ENCODE measurements around the gene ARHGAP30.
"Not testable (repeated sequence)": the region's sequence is repeated elsewhere in the genome, so short reads cannot be mapped to it uniquely, and the experiment has no call there.

Gene ARHGAP30

DNA sequence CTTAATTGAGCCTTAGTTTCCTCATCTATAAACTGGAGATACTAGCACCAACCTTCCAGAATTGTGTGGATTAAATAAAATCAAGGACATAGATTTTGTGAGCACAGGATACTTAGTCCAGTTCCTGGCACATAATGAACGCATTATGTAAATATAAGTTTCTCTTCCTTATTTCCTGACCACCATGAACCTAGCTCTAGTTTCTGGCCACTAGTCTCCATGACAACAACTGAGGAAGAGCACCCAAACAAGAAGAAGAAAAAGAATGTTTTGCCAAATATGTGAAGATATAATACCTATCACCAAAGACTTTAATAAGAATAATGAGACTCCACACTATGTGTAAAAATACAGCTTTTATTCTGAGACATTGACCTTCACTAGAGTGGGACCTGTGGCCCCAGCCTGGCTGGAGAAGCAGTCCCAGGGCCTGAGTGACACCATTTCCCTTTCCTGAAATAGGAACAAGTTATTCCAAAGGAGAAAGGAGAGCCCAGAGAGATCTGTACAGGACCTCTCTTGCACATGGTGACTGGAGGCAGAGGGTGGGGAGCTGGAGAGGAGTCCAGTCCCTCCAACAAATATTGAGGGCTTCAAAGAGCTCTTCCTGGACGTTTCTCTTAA is 23.0 kb downstream of the ARHGAP30 start:
- Mint-ChIP-seq H3K36me3 (ENCODE audit: low read depth) (peaks cover 91% of the 10 kb centered on the region), H3K4me3 (peak overlapping the region; percentile 88), H3K9me3 (no peaks in the 10 kb centered on the region), H3K27me3 (no peaks in the 10 kb centered on the region), H3K4me1 (ENCODE audit: low read depth) (peaks cover 36% of the 10 kb centered on the region), H3K27ac (peak overlapping the region; percentile 98)
- no peak for DNase-seq

GRCh38 chr1:161045736-161046604 is 23.7 kb downstream of the ARHGAP30 start, which contains the start of gene USF1:
Gene USF1, minus strand, starts transcription at chr1:161045977. Its CDS starts 2,702 bp downstream, at chr1:161043275.
- H3K27me3 Mint-ChIP-seq, result no peaks in the 10 kb centered on the region
- H3K4me3 Mint-ChIP-seq, result peak within 1 kb of the TSS; percentile 88
- H3K27ac Mint-ChIP-seq, result peak within 1 kb of the TSS; percentile 98
- H3K36me3 Mint-ChIP-seq (ENCODE audit: low read depth), result peaks cover 91% of the 10 kb centered on the region
- DNase-seq, result peak; percentile 94
- no peaks in the 10 kb centered on the region for H3K9me3 Mint-ChIP-seq
- peaks cover 40% of the 10 kb centered on the region for H3K4me1 Mint-ChIP-seq (ENCODE audit: low read depth)

DNA sequence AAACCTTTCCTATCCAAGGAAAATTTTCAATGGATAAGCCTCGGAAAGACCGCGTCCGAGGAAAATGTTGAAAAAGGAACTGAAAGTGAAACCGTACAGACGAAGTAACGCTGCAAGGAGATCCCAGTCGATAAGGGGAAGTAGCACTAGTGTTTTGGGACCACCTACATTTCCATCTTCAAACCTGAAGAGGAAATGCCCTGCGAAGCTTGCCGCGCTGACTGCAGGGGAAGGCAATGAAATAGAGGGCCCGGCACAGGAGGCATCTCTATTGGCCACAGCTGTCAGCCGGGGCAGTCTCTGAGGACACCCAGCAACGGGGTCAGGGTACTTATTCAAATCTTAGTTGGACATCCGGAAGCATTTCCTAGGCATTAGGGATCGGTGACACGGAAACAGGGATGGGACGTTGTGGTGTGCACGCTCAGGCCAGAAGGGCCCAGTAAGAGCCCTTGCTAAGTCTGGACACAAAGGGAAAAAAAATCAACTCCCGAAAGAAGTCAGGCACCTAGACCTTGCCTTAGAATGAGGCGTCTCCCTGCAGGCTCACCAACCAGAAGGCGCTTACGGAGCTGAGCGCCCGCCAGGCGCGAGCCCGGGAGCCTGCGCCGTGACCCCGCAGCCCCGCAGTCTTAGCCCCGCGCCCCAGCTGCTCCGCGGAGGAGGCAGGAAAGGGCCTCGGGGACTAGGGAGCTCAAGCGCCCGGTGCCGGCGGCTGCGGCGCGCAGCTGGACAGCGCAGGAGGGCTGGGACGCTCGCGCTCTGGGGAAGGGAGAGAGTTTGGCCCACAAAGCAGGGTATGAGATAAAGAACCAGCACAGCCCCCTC is 24.6 kb downstream of the ARHGAP30 start:
- Mint-ChIP-seq H3K27me3 (no peaks in the 10 kb centered on the region), H3K27ac (peak overlapping the region; percentile 98), H3K4me3 (peak overlapping the region; percentile 88), H3K36me3 (ENCODE audit: low read depth) (peaks cover 92% of the 10 kb centered on the region), H3K9me3 (no peaks in the 10 kb centered on the region), H3K4me1 (ENCODE audit: low read depth) (peaks cover 40% of the 10 kb centered on the region)
- peak; percentile 72 for DNase-seq

DNA sequence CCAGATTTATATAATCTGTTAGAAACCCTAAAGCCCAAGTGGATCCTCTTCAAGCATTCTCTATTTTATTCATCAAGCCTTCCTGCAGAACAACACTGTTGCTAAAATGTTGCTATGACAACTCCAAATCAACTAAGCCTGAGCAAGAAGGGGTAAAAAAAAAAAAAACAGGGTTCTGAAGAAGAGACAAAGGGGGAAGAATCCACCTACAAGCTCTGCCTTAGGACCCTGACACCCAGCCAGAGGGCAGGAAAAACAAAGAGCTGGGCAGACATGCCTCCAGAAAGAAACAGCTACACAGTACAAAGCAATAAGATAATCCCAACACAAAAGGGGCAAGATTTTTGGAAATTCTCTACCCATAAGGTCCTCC is 25.2 kb downstream of the ARHGAP30 start:
- Mint-ChIP-seq H3K4me1 (ENCODE audit: low read depth) (peaks cover 46% of the 10 kb centered on the region), H3K36me3 (ENCODE audit: low read depth) (peaks cover 92% of the 10 kb centered on the region), H3K27ac (peak overlapping the region; percentile 98), H3K9me3 (no peaks in the 10 kb centered on the region), H3K27me3 (no peaks in the 10 kb centered on the region), H3K4me3 (peak overlapping the region; percentile 88)
- no peak for DNase-seq

GRCh38 chr1:161039546-161039945 is 30.1 kb downstream of the ARHGAP30 start:
- Mint-ChIP-seq H3K4me3 (peak overlapping the region; percentile 89), H3K9me3 (no peaks in the 10 kb centered on the region), H3K27ac (peak overlapping the region; percentile 97), H3K4me1 (ENCODE audit: low read depth) (peaks cover 54% of the 10 kb centered on the region), H3K36me3 (ENCODE audit: low read depth) (peaks cover 67% of the 10 kb centered on the region), H3K27me3 (no peaks in the 10 kb centered on the region)
- DNase-seq, result no peak

DNA sequence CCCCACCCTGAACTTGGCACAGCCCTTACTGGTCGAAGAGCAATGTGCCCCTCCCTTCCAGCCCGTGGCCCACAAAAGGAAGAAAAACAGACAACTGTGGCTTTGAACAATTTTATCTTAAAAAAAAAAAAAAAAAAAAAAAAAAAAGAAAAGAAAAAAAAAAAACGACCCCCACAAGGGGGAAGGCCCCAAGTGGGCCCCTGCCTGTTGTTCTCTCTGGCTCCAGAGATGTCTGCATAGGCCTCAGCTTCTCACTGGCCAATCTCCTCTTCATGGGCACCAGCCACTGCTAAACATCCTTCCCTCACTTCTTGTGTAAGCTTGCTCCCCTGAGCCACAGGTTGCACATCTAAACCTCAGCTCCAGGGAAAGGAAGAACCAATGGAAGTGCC is 30.5 kb downstream of the ARHGAP30 start:
- Mint-ChIP-seq H3K4me3 (peak overlapping the region; percentile 89), H3K27ac (peak overlapping the region; percentile 97), H3K27me3 (no peaks in the 10 kb centered on the region), H3K36me3 (ENCODE audit: low read depth) (peaks cover 63% of the 10 kb centered on the region), H3K4me1 (ENCODE audit: low read depth) (peaks cover 51% of the 10 kb centered on the region), H3K9me3 (no peaks in the 10 kb centered on the region)
- DNase-seq, result no peak

DNA sequence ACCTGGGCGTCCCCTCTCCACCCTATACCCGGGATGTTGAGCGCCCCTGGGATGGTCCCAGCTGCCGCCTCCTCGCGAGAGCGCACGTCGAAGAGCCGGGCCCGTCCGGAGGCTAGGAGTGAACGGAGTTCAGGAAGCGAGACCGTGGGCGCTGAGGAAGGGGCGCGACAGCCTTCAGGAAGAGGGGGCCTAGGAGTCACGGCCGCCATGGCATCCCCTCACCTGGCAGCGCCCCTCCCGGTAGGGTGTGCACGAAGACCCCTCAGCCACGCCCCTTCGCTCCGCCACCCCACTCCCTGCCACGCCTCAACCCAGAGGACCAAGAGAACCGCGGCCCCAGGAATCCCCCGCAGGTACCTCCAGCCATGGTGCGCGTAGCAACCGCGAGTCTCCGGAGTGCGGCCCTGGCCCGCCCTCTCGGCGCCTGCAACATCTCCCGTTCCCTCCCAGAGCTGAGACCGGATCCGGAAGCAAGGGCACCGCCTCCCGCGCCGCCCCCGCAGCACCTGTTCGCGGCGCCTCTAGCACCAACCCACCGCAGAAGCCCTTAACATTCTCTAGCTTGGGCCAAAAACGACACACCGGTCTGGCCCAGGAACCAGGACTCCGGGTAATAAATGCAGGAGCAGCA is 31.1 kb downstream of the ARHGAP30 start, which contains the start of gene TSTD1:
Gene TSTD1, minus strand, starts transcription at position 442 of the 631 bp plus-strand sequence. Its CDS starts 75 bp downstream, at position 367.
- Mint-ChIP-seq H3K27ac (peak within 1 kb of the TSS; percentile 97), H3K36me3 (ENCODE audit: low read depth) (peaks cover 60% of the 10 kb centered on the region), H3K27me3 (no peaks in the 10 kb centered on the region), H3K4me1 (ENCODE audit: low read depth) (peaks cover 52% of the 10 kb centered on the region), H3K4me3 (peak within 1 kb of the TSS; percentile 89), H3K9me3 (no peaks in the 10 kb centered on the region)
- DNase-seq, result peak; percentile 91

- no peak for DNase-seq
- H3K27ac Mint-ChIP-seq, result peak overlapping the region; percentile 97
- H3K27me3 Mint-ChIP-seq, result no peaks in the 10 kb centered on the region
- peaks cover 55% of the 10 kb centered on the region for H3K36me3 Mint-ChIP-seq (ENCODE audit: low read depth)
- peak overlapping the region; percentile 89 for H3K4me3 Mint-ChIP-seq
- peaks cover 52% of the 10 kb centered on the region for H3K4me1 Mint-ChIP-seq (ENCODE audit: low read depth)
- no peaks in the 10 kb centered on the region for H3K9me3 Mint-ChIP-seq
These were observed 31.8 kb downstream of the ARHGAP30 start for GRCh38 chr1:161037661-161038522.

DNA sequence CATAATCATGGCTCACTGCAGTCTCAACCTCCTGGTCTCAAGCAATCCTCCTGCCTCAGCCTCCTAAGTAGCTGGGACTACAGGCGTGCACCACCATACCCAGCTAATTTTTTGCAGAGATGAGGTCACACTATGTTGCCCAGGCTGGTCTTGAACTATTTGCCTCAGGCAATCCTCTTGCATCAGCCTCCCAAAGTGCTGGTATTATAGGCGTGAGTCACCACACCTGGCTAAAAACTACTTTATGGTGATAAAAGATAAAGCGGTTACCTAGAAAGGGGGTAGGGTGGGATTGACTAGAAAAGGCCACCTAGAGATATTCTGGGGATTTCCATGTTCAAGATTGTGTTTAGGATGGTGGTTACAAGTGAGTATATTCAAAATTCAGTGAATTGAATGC is 35.9 kb downstream of the ARHGAP30 start:
- H3K9me3 Mint-ChIP-seq, result no peaks in the 10 kb centered on the region
- no peaks in the 10 kb centered on the region for H3K27me3 Mint-ChIP-seq
- H3K36me3 Mint-ChIP-seq (ENCODE audit: low read depth), result peaks cover 21% of the 10 kb centered on the region
- no peak for DNase-seq
- H3K4me3 Mint-ChIP-seq, result no peak overlapping the region
- peaks cover 42% of the 10 kb centered on the region for H3K4me1 Mint-ChIP-seq (ENCODE audit: low read depth)
- no peak overlapping the region for H3K27ac Mint-ChIP-seq

DNA sequence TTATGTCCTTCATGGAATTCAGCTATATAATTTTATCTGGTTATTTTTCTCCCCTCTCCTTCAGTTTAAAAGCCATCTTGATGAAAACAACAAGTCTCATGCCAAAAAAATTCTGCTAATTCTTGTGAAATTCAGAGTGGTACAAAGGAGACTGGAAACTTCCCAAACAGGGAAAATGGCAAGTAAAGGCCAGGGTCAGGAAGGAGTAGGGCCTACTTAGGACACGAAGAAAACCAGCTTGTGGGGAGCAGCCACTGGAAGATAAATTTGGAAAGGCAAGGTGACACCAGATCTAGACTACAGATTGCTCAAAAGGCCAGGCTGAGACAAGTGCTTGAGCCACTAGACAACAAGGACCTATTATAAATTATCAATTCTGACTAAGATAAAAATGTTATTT is 37.3 kb downstream of the ARHGAP30 start:
- Mint-ChIP-seq H3K27me3 (no peaks in the 10 kb centered on the region), H3K36me3 (ENCODE audit: low read depth) (peaks cover 11% of the 10 kb centered on the region), H3K4me1 (ENCODE audit: low read depth) (peaks cover 31% of the 10 kb centered on the region), H3K9me3 (no peaks in the 10 kb centered on the region), H3K27ac (peak overlapping the region; percentile 58), H3K4me3 (no peak overlapping the region)
- no peak for DNase-seq

GRCh38 chr1:161031874-161032273 is 37.8 kb downstream of the ARHGAP30 start:
- H3K9me3 Mint-ChIP-seq, result peaks cover 4% of the 10 kb centered on the region

DNA sequence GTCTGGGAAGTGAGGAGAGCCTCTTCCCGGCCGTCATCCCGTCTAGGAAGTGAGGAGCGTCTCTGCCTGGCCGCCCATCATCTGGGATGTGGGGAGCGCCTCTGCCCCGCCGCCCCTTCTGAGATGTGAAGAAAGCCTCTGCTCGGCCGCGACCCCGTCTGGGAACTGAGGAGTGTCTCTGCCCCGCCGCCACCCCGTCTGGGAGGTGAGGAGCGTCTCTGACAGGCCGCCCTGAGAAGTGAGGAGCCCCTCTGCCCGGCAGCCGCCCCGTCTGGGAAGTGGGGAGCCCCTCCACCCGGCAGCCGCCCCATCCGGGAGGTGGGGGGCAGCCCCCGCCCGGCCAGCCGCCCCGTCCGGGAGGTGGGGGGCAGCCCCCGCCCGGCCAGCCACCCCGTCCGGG is 40.2 kb downstream of the ARHGAP30 start:
- H3K27me3 Mint-ChIP-seq, H3K27ac Mint-ChIP-seq, H3K9me3 Mint-ChIP-seq, H3K4me3 Mint-ChIP-seq, DNase-seq: not testable (repeated sequence)
- Mint-ChIP-seq H3K4me1 (ENCODE audit: low read depth) (peaks cover 30% of the 10 kb centered on the region), H3K36me3 (ENCODE audit: low read depth) (peaks cover 12% of the 10 kb centered on the region)

More at GRCh38 chr1:161031874-161032273, 37.8 kb downstream of the ARHGAP30 start:
- Mint-ChIP-seq H3K27me3 (no peaks in the 10 kb centered on the region), H3K36me3 (ENCODE audit: low read depth) (peaks cover 10% of the 10 kb centered on the region), H3K27ac (no peak overlapping the region), H3K4me1 (ENCODE audit: low read depth) (peaks cover 29% of the 10 kb centered on the region), H3K4me3 (no peak overlapping the region)
- no peak for DNase-seq

GRCh38 chr1:161026954-161027353 is 42.7 kb downstream of the ARHGAP30 start:
- peaks cover 12% of the 10 kb centered on the region for H3K36me3 Mint-ChIP-seq (ENCODE audit: low read depth)
- H3K4me3 Mint-ChIP-seq, H3K9me3 Mint-ChIP-seq, H3K27me3 Mint-ChIP-seq, DNase-seq: not testable (repeated sequence)
- H3K4me1 Mint-ChIP-seq (ENCODE audit: low read depth), result peaks cover 19% of the 10 kb centered on the region
- H3K27ac Mint-ChIP-seq, result peak overlapping the region; percentile 27
